T-helper 1 cell (primary cell): ENCODE measurements around the gene RTN4.
"Not testable (repeated sequence)": the region's sequence is repeated elsewhere in the genome, so short reads cannot be mapped to it uniquely, and the experiment has no call there.

Experiments
- DNase-seq, 5 donors: peaks; one replicate each; pipeline ENCODE4 v3.0.0-alpha.2; 2012 to 2020
- total RNA-seq, 4 donors: gene quantifications; one replicate each; lab custom pipeline; 2026; lab: John Stamatoyannopoulos, UW

Gene RTN4
- 95.6 to 139 (median 114) reads per million in 4 donors for total RNA-seq

GRCh38 chr2:55050100-55050994 lies at the start of gene RTN4:
TSS of gene RTN4 (minus strand) at chr2:55050451. CDS start at chr2:55050300, 151 bp downstream.
- peak; percentile 97 to 100 (median 98) for DNase-seq

- no peak for DNase-seq
These were observed 49.2 kb upstream of the RTN4 start for GRCh38 chr2:55099493-55099877.

GRCh38 chr2:55097461-55098410 lies 47.5 kb upstream of the RTN4 start:
- no peak for DNase-seq

GRCh38 chr2:55097082-55097460 lies 46.8 kb upstream of the RTN4 start:
- no peak for DNase-seq

GRCh38 chr2:55096586-55096985 lies 46.3 kb upstream of the RTN4 start:
- DNase-seq: no peak

GRCh38 chr2:55093381-55093780 lies 43.1 kb upstream of the RTN4 start:
- DNase-seq: no peak

- peak in 1 of 5 donors; percentile 9 for DNase-seq
These were observed 42.2 kb upstream of the RTN4 start for GRCh38 chr2:55092439-55092838.

GRCh38 chr2:55091681-55092080 lies 41.4 kb upstream of the RTN4 start:
- DNase-seq: not testable (repeated sequence)

- no peak for DNase-seq
These were observed 40.5 kb upstream of the RTN4 start for GRCh38 chr2:55090702-55091101.

GRCh38 chr2:55089726-55090125 lies 39.5 kb upstream of the RTN4 start:
- no peak for DNase-seq

GRCh38 chr2:55088400-55088799 lies 38.1 kb upstream of the RTN4 start:
- DNase-seq: no peak

GRCh38 chr2:55087936-55088335 lies 37.7 kb upstream of the RTN4 start:
- DNase-seq: no peak

- no peak for DNase-seq
These were observed 37.2 kb upstream of the RTN4 start for GRCh38 chr2:55087501-55087900.

GRCh38 chr2:55085113-55086040 lies 35.1 kb upstream of the RTN4 start:
- DNase-seq: no peak

GRCh38 chr2:55084641-55085040 lies 34.4 kb upstream of the RTN4 start:
- DNase-seq: no peak

GRCh38 chr2:55080204-55080738 lies 30.0 kb upstream of the RTN4 start:
- DNase-seq: no peak

- DNase-seq: no peak
These were observed 28.7 kb upstream of the RTN4 start for GRCh38 chr2:55078956-55079355.

GRCh38 chr2:55076721-55077120 lies 26.5 kb upstream of the RTN4 start:
- DNase-seq: no peak

- not testable (repeated sequence) for DNase-seq
These were observed 25.8 kb upstream of the RTN4 start for GRCh38 chr2:55076019-55076418.

GRCh38 chr2:55073000-55073983 lies 23.0 kb upstream of the RTN4 start:
- DNase-seq: no peak
